GM23248 (cell line): ENCODE results near the gene MSH6.

Experiments used
- EZH2 ChIP-seq: fragments of 200-600 bp; sonication (generic); IDR thresholded peaks from 2 replicates; pipeline ENCODE4 v1.6.1; 2018; ENCODE audit warnings: antibody characterized with exemption, mild to moderate bottlenecking; ENCODE audit not compliant: insufficient read depth, poor library complexity, severe bottlenecking
- EZH2phosphoT487 ChIP-seq: fragments of 200-600 bp; sonication (generic); IDR thresholded peaks from 2 replicates; pipeline ENCODE4 v1.6.1; 2018; ENCODE audit warnings: antibody characterized with exemption, moderate library complexity, mild to moderate bottlenecking, low read depth; ENCODE audit not compliant: insufficient read depth

DNA sequence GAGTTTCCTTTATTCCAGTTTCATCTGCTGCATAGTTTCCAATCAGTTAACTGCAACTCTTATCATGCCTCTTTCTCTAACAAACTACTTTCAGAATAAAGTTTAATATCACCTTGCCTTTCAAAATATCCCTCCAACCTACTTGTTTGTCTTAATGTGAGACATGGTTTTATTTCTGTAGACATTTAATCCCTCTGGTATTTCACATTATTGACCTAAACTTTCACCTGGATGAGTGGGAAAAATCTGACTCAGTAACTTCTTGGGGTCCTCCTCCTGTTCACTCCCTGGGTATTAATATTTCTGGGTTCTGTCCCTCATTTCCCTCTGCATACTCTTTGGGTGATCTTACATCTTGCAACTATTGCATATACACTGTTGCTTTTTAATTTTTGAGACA is 27.9 kb downstream of the MSH6 start:
- no peak for TF ChIP-seq EZH2phosphoT487
- TF ChIP-seq EZH2 = no peak
